ENCODE data around the gene ATP1A3.
A peak's percentile ranks its signal among the peaks of the same experiment; 100 is the strongest.

The ATP1A3 gene

GRCh38 chr19:41927497-41928192 is 66.4 kb downstream of the ATP1A3 start:
- DNase-seq = peak; percentile 49

DNA sequence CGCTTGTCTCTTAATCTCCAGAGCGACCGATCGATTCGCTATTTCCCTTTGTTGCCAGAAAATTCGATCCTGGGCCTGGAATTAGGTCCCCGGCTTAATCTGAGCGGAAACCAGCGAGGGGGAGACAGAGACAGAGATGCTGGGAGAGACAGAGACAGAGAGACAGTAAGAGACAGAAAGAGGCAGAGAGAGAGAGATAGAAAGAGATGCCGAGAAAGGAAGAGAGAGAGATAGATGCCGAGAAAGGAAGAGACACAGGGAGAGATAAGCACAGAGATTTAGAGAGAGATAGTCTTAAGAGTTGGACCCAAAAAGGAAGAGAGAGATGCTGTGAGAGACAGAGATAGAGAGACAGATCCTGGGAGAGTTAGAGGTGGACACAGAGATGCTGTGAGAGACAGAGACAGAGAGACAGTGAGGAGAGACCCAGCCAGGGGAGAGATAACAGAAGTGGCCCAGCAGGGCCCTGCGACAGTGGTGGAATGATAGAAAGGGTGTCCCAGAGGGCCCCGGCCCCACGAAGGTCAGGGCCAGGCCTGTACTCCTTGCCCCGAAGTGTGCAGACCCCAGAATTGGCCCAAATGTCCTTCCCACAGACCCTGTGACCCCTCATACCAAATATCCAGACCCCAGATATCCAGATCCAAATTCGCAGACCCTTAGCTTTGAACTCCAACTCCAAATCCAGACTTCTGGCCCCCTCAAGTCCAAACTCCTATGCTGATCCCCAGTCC is 67.1 kb downstream of the ATP1A3 start:
- DNase-seq = no peak

- DNase-seq = no peak
These were observed 67.8 kb downstream of the ATP1A3 start for GRCh38 chr19:41926028-41926762.

DNA sequence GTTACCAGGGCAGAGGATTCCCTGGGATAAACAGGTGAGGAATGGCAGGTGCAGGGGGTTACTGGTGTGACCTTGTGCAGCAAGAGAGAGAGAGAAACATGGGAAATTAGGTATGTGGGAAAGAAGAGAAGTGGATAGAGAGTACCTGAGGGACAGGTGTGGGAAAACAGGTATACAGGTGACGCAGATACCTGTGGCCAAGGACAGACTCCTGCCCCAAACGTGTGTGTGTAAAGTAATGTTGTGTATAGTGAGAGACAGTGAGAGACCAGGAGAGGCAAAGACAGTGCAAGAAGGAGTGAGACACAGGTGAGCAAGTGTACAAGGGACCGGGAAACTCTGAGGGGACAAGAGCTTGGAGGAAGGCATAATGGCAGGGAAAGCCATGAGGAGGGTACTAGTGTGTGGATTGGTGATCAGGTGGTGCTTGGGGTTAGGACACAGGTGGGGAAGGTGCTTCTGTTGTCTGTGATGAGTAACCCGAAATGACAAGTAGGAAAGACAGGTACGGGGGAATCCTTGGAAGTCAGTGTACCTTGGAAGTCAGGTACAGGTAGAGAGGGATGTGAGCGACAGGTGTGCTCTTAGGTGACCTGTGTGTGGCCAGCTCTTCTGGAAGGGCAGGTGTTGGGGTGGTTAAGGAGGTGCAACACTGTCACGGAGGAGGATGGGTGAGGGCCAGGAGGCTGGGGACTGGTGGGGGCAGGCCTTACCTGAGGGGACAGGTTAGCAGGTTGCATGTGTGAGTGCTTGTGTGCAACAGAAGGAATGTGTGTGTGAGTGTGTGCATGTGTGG is 68.6 kb downstream of the ATP1A3 start:
- DNase-seq = no peak

- DNase-seq = no peak
These were observed 69.6 kb downstream of the ATP1A3 start for GRCh38 chr19:41924151-41925145.

DNA sequence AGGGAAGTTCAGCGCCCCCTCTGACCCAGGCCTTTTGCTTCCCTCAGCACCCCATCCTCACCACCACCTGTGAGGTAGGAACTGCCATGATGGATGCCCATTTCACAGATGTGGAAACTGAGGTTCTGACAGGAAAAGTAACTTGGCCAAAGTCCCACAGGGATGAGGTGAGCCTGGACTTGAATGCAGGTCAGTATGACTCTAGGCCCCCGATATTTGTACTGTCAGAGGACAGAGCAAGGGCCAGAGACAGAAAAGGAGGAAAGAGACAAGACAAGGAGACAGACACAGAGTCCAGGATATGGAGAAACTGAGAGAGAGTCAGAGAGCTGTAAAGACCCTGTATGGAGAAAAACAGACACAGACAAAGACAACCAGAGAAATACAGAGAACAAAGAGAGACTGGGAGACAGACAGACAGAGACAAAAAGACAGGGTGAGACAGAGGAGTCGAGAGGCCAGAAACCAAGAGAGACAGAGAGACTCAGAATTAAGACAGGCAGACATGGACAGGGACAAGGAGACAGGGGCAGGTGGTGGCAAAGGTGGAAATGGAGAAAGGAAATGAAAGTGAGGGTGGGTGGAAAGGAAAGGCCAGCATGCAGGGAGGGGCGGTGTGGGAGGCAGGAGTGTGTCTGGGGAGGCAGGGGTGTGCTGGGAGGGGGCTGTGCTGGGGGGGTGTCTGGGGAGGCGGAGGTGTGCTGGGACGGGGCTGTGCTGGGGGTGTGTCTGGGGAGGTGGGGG is 70.8 kb downstream of the ATP1A3 start:
- DNase-seq = no peak

DNA sequence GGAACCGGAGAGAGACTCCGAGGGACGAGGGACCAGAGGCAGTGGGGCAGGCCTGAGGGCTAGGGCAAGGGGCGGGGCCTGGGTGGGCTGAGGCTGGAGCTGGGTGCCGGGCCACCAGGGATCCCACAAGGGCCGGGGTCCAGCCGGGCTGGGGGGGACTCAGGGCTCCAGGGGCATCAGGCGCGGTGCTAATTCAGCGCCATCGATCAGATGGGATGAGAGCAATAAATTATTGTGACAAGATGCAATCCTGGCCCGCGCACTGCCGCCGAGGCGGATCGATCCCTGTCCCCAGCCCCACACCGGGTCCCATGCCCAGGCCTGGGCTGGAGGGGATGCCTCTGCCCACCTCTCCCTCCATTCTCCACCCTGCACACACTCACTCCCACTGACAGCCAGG is 71.4 kb downstream of the ATP1A3 start:
- no peak for DNase-seq

DNA sequence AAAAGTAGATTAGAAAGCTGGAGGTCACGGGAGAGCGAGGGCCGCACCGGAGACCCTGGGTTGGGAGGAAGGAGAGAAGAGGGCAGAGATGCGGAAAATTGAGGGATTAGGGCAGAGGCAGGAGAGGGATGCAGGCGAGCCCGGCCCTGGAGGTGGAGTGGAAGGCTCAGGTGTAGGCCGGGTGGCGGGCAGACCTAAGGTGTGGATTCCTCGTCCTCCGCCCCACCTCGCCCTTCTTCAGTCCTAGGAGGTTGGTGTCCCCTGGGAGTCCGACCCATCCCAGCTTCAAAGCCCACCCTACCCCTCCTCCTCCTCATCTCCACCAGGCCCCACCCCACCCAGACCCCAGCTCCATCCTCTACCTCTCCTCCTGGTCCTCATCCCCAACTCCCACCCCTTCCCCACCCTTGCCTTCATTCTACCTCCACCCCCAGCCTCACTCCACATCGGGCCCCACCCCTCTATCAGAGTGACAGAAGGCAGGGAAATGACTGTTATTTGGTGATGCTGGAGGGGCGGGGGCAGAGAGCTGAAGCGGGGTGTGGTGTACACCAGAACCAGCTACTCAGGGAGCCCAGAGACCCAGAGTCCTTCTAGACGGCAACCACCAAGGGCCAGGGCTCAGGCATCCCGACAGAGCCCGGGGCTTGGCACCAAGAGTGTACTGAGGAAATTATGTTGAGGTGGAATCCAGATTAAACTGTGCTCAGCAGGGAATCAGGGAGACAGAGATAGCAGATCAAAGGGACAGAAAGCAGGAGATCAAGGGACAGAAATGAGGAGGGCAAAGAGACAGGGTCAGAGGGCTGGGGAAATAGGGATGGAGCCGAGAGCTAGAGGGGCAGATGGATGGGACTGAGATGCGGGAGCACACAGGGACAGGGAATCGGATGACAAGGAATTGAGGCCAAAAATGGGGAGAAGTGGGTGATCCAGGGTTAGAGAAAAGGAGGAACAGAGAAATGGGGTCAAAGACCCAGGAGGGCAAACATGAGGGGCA is 72.2 kb downstream of the ATP1A3 start:
- no peak for DNase-seq

GRCh38 chr19:41920882-41921576 is 73.0 kb downstream of the ATP1A3 start:
- DNase-seq = no peak

DNA sequence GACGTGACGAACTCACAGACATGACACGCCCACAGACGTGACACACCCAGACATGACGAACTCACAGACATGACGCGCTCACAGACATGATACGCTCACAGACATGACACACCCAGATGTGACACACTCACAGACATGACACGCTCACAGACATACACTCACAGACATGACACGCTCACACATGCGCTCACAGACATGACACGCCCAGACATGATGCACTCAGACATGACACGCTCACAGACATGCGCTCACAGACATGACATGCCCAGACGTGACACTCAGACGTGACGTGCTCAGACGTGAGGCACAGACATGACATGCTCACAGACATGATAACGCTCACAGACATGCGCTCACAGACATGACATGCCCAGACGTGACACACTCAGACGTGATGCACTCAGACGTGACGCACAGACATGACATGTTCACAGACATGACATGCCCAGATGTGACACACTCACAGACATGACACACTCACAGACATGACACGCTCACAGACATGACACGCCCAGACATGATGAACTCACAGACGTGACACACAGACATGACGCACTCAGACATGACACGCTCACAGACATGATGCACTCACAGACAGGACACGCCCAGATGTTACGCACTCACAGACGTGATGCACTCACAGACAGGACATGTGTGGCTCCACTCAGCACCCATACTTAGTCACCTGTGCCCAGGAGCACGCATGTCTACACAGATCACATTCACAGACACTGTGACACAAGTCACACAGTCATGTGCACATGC is 73.9 kb downstream of the ATP1A3 start:
- DNase-seq = no peak

GRCh38 chr19:41918653-41919244 is 75.3 kb downstream of the ATP1A3 start:
- DNase-seq = no peak

GRCh38 chr19:41918095-41918494 is 75.9 kb downstream of the ATP1A3 start:
- DNase-seq = no peak

GRCh38 chr19:41917676-41918075 is 76.4 kb downstream of the ATP1A3 start:
- no peak for DNase-seq

Measured in CD4-positive, alpha-beta T cell treated with Interleukin-17A for 1 hour (primary cell).